Neural cell (in vitro differentiated cells): Measurements from ENCODE around the gene VPS41. TPM values are rescaled to one million over a fixed set of nuclear protein-coding genes. Genes with fewer than 3 reads are reported as not detected.

ENCODE experiments used
- H2AFZ ChIP-seq: fragments of 200-600, 300-800 bp; sonication (generic), shearing (Covaris generic); 2 replicates; pipeline ENCODE4 v1.6.0; 2014; ENCODE audit warnings: low read depth, mild to moderate bottlenecking, antibody characterized with exemption, low read length, moderate library complexity
- H3F3A ChIP-seq: fragments of 200-600 bp; shearing (Covaris generic); 2 replicates; pipeline ENCODE4 v1.6.1; 2016; ENCODE audit warnings: mild to moderate bottlenecking, moderate library complexity, mixed read lengths, antibody characterized with exemption, low read length; ENCODE audit not compliant: insufficient read depth, poor library complexity, severe bottlenecking
- H3K27ac ChIP-seq: fragments of 200-600, 300-800 bp; sonication (generic), shearing (Covaris generic); 2 replicates; pipeline ENCODE4 v1.5.1; 2014; ENCODE audit warnings: mild to moderate bottlenecking, low read length, moderate library complexity
- H3K27me3 ChIP-seq: fragments of 300-800, 200-600 bp; sonication (generic), shearing (Covaris generic); 2 replicates; pipeline ENCODE4 v1.6.0; 2014; ENCODE audit warnings: mild to moderate bottlenecking, low read depth, low read length, moderate library complexity; ENCODE audit not compliant: insufficient read depth
- H3K36me3 ChIP-seq: fragments of 300-800, 200-600 bp; sonication (generic), shearing (Covaris generic); 2 replicates; pipeline ENCODE4 v1.5.1; 2014; ENCODE audit warnings: mild to moderate bottlenecking, antibody characterized with exemption, low read length, moderate library complexity; ENCODE audit not compliant: insufficient read depth
- H3K4me2 ChIP-seq: fragments of 300-800, 200-600 bp; sonication (generic), shearing (Covaris generic); 2 replicates; pipeline ENCODE4 v1.6.0; 2014; ENCODE audit warnings: mild to moderate bottlenecking, low read length
- H3K4me3 ChIP-seq: fragments of 300-800, 200-600 bp; sonication (generic), shearing (Covaris generic); 2 replicates; pipeline ENCODE4 v1.5.1; 2014; ENCODE audit warnings: mild to moderate bottlenecking, low read length, moderate library complexity
- H3K79me2 ChIP-seq: fragments of 200-600 bp; shearing (Covaris generic); replicated peaks from 2 replicates; pipeline ENCODE4 v1.6.0; 2014; ENCODE audit warnings: mild to moderate bottlenecking, low read length, moderate library complexity; ENCODE audit not compliant: insufficient read depth
- H3K9ac ChIP-seq: fragments of 300-800, 200-600 bp; sonication (generic), shearing (Covaris generic); 2 replicates; pipeline ENCODE4 v1.6.1; 2016; ENCODE audit warnings: mild to moderate bottlenecking, low read length, mixed read lengths
- H3K9me2 ChIP-seq: fragments of 200-600 bp; shearing (Covaris generic); 2 replicates; pipeline ENCODE4 v1.6.1; 2016; ENCODE audit warnings: mild to moderate bottlenecking, low read length, mixed read lengths; ENCODE audit not compliant: insufficient read depth
- H3K9me3 ChIP-seq: fragments of 200-600, 300-800 bp; sonication (generic), shearing (Covaris generic); 2 replicates; pipeline ENCODE4 v1.6.1; 2016; ENCODE audit warnings: mild to moderate bottlenecking, mixed run types, low read length, moderate library complexity, mixed read lengths
- H4K20me1 ChIP-seq: fragments of 200-600 bp; shearing (Covaris generic); 2 replicates; pipeline ENCODE4 v1.6.1; 2016; ENCODE audit warnings: mild to moderate bottlenecking, mixed run types; ENCODE audit not compliant: insufficient read depth
- EP300 ChIP-seq: fragments of 450-650 bp; conservative IDR thresholded peaks from 2 replicates; pipeline ENCODE4 v1.6.1; 2014; ENCODE audit warnings: antibody characterized with exemption, mild to moderate bottlenecking, moderate library complexity; ENCODE audit not compliant: poor library complexity, severe bottlenecking
- EZH2 ChIP-seq: fragments of 200-600, 300-800 bp; shearing (Covaris generic), sonication (generic); IDR thresholded peaks from 2 replicates; pipeline ENCODE4 v1.6.1; 2014; ENCODE audit warnings: antibody characterized with exemption, low read length, borderline replicate concordance, mild to moderate bottlenecking; ENCODE audit not compliant: insufficient read depth, poor library complexity, severe bottlenecking
- MXI1 ChIP-seq: fragments of 450-650 bp; conservative IDR thresholded peaks from 2 replicates; pipeline ENCODE4 v1.6.1; 2014; ENCODE audit warnings: antibody characterized with exemption, mild to moderate bottlenecking; ENCODE audit not compliant: poor library complexity, severe bottlenecking
- POLR2AphosphoS5 ChIP-seq: IDR thresholded peaks from 2 replicates; pipeline ENCODE4 v1.6.1; 2012
- RAD21 ChIP-seq: fragments of 450-650 bp; conservative IDR thresholded peaks from 2 replicates; pipeline ENCODE4 v1.6.1; 2014; ENCODE audit warnings: antibody characterized with exemption, mild to moderate bottlenecking, moderate library complexity
- SMC3 ChIP-seq: fragments of 450-650 bp; conservative IDR thresholded peaks from 2 replicates; pipeline ENCODE4 v1.6.1; 2014; ENCODE audit warnings: antibody characterized with exemption, mild to moderate bottlenecking, moderate library complexity; ENCODE audit not compliant: poor library complexity
- TAF1 ChIP-seq: IDR thresholded peaks from 2 replicates; pipeline ENCODE4 v1.6.1; 2012; ENCODE audit warnings: low read depth
- polyA plus RNA-seq: library from polyadenylated mRNA; depleted of rRNA; stranded (reverse); fragments of >200 nt; gene quantifications from 2 replicates; pipeline ENCODE4 v1.2.3, GENCODE V29; 2014
- TF ChIP-seq, protein P1 (sequence below): IDR thresholded peaks from 2 replicates; pipeline ENCODE4 v1.6.1; 2012; ENCODE audit warnings: borderline replicate concordance
- TF ChIP-seq, protein P2 (sequence below): fragments of 450-650 bp; IDR thresholded peaks from 2 replicates; pipeline ENCODE4 v1.5.1; 2014; ENCODE audit warnings: antibody characterized with exemption, mild to moderate bottlenecking, moderate library complexity; ENCODE audit not compliant: poor library complexity, severe bottlenecking

VPS41 gene
- polyA plus RNA-seq, 1 donor from 2014 or later = 64.0 TPM

DNA sequence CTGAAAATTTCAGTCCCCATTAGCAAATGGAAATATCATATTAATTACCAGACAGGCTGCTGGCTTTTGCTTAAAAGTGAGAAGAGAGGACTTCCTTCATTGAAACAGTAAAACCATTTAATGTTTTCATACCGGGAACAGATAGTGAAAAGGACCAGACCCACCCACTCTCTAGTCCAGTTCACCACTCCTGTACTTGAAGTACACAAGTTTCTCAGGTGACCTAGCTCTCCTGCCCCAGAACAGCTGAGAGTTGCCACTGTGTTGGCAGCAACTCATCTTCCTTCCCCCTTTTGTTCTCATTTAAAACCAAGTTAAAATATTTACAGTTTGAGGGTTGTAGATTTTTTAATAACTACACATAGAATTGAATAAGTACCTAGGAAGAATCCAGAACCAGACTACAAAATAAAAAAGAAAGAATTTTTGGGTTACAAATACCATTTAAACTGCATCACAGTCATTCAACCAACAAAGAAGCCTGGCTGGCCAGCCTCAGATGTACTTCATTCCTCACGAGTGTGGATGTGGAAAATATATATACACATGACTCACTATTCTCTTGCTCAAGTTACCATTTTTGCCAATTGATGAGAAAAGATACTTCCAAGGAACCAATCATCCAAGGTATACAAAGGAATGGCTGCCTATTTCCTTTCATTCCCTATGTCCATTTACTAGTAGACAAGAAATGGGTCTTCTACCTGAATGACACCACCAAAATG, 68.1 kb downstream of the VPS41 start:
- no peaks in the 10 kb centered on the region for H4K20me1 ChIP-seq
- no peaks in the 10 kb centered on the region for H3K79me2 ChIP-seq
- no peak overlapping the region for H3K9ac ChIP-seq
- no peaks in the 10 kb centered on the region for H3K27me3 ChIP-seq
- H3K9me3 ChIP-seq = no peaks in the 10 kb centered on the region
- H3K4me3 ChIP-seq = no peak overlapping the region
- H2AFZ ChIP-seq = no peak overlapping the region
- H3K27ac ChIP-seq = no peak overlapping the region
- no peaks in the 10 kb centered on the region for H3F3A ChIP-seq
- TF ChIP-seq RAD21 (no peak), EP300 (no peak)
- no peaks in the 10 kb centered on the region for H3K9me2 ChIP-seq
- H3K4me2 ChIP-seq = no peak overlapping the region
- H3K36me3 ChIP-seq = no peaks in the 10 kb centered on the region

GRCh38 chr7:38839851-38840250, 69.1 kb downstream of the VPS41 start:
- H3K27me3 ChIP-seq = no peaks in the 10 kb centered on the region
- H3K4me3 ChIP-seq = no peak overlapping the region
- H3K27ac ChIP-seq = no peak overlapping the region
- no peaks in the 10 kb centered on the region for H3F3A ChIP-seq
- TF ChIP-seq MXI1 = no peak
- TF ChIP-seq, protein P1, sequence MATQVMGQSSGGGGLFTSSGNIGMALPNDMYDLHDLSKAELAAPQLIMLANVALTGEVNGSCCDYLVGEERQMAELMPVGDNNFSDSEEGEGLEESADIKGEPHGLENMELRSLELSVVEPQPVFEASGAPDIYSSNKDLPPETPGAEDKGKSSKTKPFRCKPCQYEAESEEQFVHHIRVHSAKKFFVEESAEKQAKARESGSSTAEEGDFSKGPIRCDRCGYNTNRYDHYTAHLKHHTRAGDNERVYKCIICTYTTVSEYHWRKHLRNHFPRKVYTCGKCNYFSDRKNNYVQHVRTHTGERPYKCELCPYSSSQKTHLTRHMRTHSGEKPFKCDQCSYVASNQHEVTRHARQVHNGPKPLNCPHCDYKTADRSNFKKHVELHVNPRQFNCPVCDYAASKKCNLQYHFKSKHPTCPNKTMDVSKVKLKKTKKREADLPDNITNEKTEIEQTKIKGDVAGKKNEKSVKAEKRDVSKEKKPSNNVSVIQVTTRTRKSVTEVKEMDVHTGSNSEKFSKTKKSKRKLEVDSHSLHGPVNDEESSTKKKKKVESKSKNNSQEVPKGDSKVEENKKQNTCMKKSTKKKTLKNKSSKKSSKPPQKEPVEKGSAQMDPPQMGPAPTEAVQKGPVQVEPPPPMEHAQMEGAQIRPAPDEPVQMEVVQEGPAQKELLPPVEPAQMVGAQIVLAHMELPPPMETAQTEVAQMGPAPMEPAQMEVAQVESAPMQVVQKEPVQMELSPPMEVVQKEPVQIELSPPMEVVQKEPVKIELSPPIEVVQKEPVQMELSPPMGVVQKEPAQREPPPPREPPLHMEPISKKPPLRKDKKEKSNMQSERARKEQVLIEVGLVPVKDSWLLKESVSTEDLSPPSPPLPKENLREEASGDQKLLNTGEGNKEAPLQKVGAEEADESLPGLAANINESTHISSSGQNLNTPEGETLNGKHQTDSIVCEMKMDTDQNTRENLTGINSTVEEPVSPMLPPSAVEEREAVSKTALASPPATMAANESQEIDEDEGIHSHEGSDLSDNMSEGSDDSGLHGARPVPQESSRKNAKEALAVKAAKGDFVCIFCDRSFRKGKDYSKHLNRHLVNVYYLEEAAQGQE = no peak
- no peaks in the 10 kb centered on the region for H3K36me3 ChIP-seq
- H4K20me1 ChIP-seq = no peaks in the 10 kb centered on the region
- H3K9ac ChIP-seq = no peak overlapping the region
- no peak overlapping the region for H2AFZ ChIP-seq
- H3K9me3 ChIP-seq = no peaks in the 10 kb centered on the region
- no peaks in the 10 kb centered on the region for H3K79me2 ChIP-seq
- H3K4me2 ChIP-seq = no peak overlapping the region
- no peaks in the 10 kb centered on the region for H3K9me2 ChIP-seq

DNA sequence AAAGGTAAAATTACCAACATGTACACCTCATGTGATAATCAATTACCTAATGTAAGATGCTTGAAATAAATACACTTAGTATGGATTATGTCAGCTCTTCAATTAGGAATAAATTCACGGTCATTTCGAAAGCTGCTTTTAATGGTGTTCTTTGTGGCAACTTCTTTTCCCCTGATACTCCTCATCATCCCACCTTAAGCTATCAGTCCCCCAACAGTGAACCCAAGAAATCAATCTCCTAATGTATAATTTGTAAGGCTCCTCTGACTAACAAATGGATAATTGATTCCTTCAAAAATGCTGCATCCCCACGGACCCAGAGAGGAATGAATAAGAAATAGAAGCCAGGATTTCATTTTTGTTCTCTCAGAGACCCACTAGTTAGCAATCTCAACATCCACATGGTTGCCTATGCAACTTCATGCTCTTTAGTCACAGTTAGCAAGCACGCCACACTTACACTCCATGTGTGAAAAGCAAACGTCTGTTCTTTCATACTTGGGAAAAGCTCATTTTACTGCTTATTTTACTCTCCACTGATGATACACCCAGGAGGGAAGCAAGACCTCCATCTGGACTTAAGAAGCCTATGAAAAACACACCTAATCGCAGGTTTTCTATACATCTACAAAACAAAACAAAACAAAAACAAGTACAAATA, 70.1 kb downstream of the VPS41 start:
- Histone ChIP-seq H3K27ac (no peak overlapping the region), H3K9me2 (no peaks in the 10 kb centered on the region), H3F3A (no peaks in the 10 kb centered on the region), H3K36me3 (no peaks in the 10 kb centered on the region), H4K20me1 (no peaks in the 10 kb centered on the region), H3K4me2 (no peak overlapping the region), H3K9me3 (no peaks in the 10 kb centered on the region), H3K27me3 (no peaks in the 10 kb centered on the region), H3K9ac (no peak overlapping the region), H3K79me2 (no peaks in the 10 kb centered on the region), H3K4me3 (no peak overlapping the region), H2AFZ (no peak overlapping the region)
- TF ChIP-seq RAD21 (no peak), POLR2AphosphoS5 (no peak), TAF1 (no peak), EP300 (no peak), EZH2 (no peak), SMC3 (no peak), MXI1 (no peak)
- TF ChIP-seq, protein P2, sequence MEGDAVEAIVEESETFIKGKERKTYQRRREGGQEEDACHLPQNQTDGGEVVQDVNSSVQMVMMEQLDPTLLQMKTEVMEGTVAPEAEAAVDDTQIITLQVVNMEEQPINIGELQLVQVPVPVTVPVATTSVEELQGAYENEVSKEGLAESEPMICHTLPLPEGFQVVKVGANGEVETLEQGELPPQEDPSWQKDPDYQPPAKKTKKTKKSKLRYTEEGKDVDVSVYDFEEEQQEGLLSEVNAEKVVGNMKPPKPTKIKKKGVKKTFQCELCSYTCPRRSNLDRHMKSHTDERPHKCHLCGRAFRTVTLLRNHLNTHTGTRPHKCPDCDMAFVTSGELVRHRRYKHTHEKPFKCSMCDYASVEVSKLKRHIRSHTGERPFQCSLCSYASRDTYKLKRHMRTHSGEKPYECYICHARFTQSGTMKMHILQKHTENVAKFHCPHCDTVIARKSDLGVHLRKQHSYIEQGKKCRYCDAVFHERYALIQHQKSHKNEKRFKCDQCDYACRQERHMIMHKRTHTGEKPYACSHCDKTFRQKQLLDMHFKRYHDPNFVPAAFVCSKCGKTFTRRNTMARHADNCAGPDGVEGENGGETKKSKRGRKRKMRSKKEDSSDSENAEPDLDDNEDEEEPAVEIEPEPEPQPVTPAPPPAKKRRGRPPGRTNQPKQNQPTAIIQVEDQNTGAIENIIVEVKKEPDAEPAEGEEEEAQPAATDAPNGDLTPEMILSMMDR = no peak
- TF ChIP-seq, protein P1 = no peak
